Peyer's patch (tissue), 4 donors: ENCODE data around the gene PAK1. TPM values are rescaled to one million over a fixed set of nuclear protein-coding genes. Genes with fewer than 3 reads are reported as not detected.

ENCODE experiments used
- DNase-seq, 3 donors: peaks; one replicate each; pipeline ENCODE4 v3.0.0-alpha.2; 2017 to 2019
- H3K27ac ChIP-seq, 4 donors: fragments of 200-600 bp; sonication (generic); one replicate each; pipeline ENCODE4 v1.5.1; 2016 to 2019
- H3K27me3 ChIP-seq, 2 donors: fragments of 200-600 bp; sonication (generic); one replicate each; pipeline ENCODE4 v1.5.1; 2019
- H3K36me3 ChIP-seq, 3 donors: fragments of 200-600 bp; sonication (generic); one replicate each; pipeline ENCODE4 v1.5.1; 2016 to 2019
- H3K4me1 ChIP-seq, 4 donors: fragments of 200-600 bp; sonication (generic); one replicate each; pipeline ENCODE4 v1.5.1; 2016 to 2019
- H3K4me3 ChIP-seq, 4 donors: fragments of 200-600 bp; sonication (generic); 1 replicate in 3 of 4; 2 replicates in 1 of 4; pipeline ENCODE4 v1.5.1; 2016 to 2019; ENCODE audit warnings: mild to moderate bottlenecking in 1 of 4
- H3K9me3 ChIP-seq, 4 donors: fragments of 200-600 bp; sonication (generic); one replicate each; pipeline ENCODE4 v1.5.1; 2016 to 2019; ENCODE audit warnings: mild to moderate bottlenecking in 1 of 4
- CTCF ChIP-seq, 6 experiments: fragments of 450-650 bp in 4 of 6; fragments of 200-600 bp in 2 of 6; sonication (generic) in 1 of 6; IDR thresholded peaks; one replicate each; pipeline ENCODE4 v1.5.1; 2017 to 2019; ENCODE audit warnings: antibody characterized with exemption in 6 of 6, mild to moderate bottlenecking in 3 of 6, moderate library complexity in 1 of 6
- POLR2A ChIP-seq, 2 donors: fragments of 450-650 bp; IDR thresholded peaks; one replicate each; pipeline ENCODE4 v1.5.1; 2017; ENCODE audit warnings: antibody characterized with exemption in 2 of 2, mild to moderate bottlenecking in 2 of 2, moderate library complexity in 2 of 2
- total RNA-seq, 4 donors: library from RNA; depleted of rRNA; stranded (reverse); fragments of >200 nt; gene quantifications; one replicate each; pipeline ENCODE4 v1.1.0, GENCODE V29; 2016

PAK1 gene
- total RNA-seq, 4 donors from 2014 or later = 60.2 to 127 (median 103) TPM

- DNase-seq = no peak
- TF ChIP-seq CTCF (IDR thresholded peaks at IDR 0.05) (no peak), POLR2A (IDR thresholded peaks at IDR 0.05) (no peak)
- Histone ChIP-seq H3K4me1 (no peaks in the 10 kb centered on the region), H3K27me3 (no peaks in the 10 kb centered on the region), H3K27ac (no peak overlapping the region), H3K36me3 (no peaks in the 10 kb centered on the region), H3K4me3 (no peak overlapping the region), H3K9me3 (no peaks in the 10 kb centered on the region)
Observed at GRCh38 chr11:77424644-77425043, 49.2 kb downstream of the PAK1 start.

DNA sequence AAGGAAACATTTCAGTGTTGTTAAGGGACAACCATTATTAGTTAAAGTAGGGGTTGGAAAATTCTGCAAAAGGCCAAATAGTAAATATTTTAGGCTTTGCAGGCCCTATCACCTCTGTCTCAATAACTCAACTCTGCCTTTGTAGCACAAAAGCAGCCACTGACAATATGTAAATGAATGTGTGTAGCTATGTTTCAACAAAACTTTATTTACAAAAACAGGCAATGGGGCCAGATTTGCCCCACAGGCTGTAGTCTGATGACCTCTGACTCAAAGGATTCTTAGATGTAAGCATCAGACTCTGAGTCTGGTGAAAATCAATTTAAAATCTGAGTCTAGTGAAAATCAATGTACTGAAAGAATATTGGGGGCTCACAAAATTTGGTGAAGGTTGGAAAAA is 50.3 kb downstream of the PAK1 start:
- DNase-seq = no peak
- peaks cover 0 to 6% (median 3%) of the 10 kb centered on the region in 4 donors for H3K4me1 ChIP-seq
- H3K4me3 ChIP-seq = no peak overlapping the region

DNA sequence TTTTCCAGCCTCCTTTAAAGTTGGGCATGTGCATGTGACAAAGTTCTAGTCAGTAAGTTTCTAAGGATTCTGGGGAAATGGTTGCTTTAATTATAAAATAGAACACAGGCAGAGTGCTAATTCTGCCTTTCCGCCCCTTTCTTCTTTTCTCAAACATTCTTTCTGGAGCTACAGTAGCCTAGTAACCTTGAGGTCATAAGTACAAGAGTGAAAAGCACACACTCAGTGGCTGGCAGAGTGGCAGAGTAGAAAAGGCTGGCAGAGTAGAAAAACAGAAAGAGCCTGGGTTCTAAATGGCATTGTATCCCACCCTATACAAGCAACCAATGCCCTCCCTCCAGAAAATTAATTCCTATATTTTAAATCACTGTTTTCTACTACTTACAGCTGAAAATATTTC is 51.2 kb downstream of the PAK1 start:
- Histone ChIP-seq H3K27ac (no peak overlapping the region), H3K4me3 (no peak overlapping the region), H3K27me3 (no peaks in the 10 kb centered on the region), H3K9me3 (no peaks in the 10 kb centered on the region), H3K36me3 (no peaks in the 10 kb centered on the region), H3K4me1 (peaks cover 0 to 15% (median 3%) of the 10 kb centered on the region in 4 donors)
- no peak for DNase-seq
- no peak for TF ChIP-seq CTCF (IDR thresholded peaks at IDR 0.05)
- no peak for TF ChIP-seq POLR2A (IDR thresholded peaks at IDR 0.05)

More for the DNA sequence above, 50.3 kb downstream of the PAK1 start:
- Histone ChIP-seq H3K27ac (no peak overlapping the region), H3K36me3 (no peaks in the 10 kb centered on the region), H3K9me3 (no peaks in the 10 kb centered on the region), H3K27me3 (no peaks in the 10 kb centered on the region)
- TF ChIP-seq POLR2A (IDR thresholded peaks at IDR 0.05) (no peak), CTCF (IDR thresholded peaks at IDR 0.05) (no peak)

DNA sequence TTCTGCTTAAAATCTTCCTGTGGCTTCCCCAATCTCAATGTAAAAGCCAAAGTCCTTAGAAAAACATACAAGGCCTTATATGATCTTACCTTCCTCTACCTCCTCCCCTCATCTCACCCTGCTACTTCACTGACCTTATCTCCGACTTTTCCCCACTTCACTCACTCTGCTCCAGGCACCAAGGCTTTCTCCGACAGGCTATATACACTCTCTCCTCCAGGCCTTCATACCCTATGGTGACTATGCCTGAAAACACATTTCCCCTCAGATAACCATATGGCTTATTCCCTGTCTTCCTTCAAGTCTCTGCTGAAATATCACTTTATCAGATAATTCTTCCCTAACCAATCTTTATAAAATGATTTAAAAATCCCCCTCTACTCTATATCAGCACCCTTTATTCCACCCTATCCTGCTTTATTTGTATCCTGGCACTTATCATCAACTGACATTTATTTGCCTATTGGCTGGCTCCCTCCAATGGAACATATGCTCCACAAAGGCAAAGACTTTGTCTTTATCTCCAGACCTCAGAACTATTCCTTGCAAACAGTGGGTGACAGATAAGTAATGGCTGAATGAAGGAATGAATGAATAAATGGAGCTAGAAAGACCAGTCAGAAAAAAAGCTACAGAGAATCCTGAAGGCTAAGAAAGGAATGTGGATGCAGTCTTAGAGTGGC is 52.7 kb downstream of the PAK1 start:
- Histone ChIP-seq H3K4me1 (peaks cover 0 to 16% (median 3%) of the 10 kb centered on the region in 4 donors), H3K27ac (no peak overlapping the region), H3K36me3 (no peaks in the 10 kb centered on the region), H3K9me3 (no peaks in the 10 kb centered on the region), H3K27me3 (no peaks in the 10 kb centered on the region), H3K4me3 (no peak overlapping the region)
- DNase-seq = no peak
- TF ChIP-seq POLR2A (IDR thresholded peaks at IDR 0.05) (no peak), CTCF (IDR thresholded peaks at IDR 0.05) (no peak)

GRCh38 chr11:77418971-77419597 is 54.8 kb downstream of the PAK1 start:
- Histone ChIP-seq H3K36me3 (no peaks in the 10 kb centered on the region), H3K9me3 (no peaks in the 10 kb centered on the region), H3K27ac (no peak overlapping the region), H3K4me1 (peaks cover 0 to 16% (median 3%) of the 10 kb centered on the region in 4 donors), H3K27me3 (no peaks in the 10 kb centered on the region), H3K4me3 (no peak overlapping the region)
- TF ChIP-seq CTCF (IDR thresholded peaks at IDR 0.05) = no peak
- no peak for TF ChIP-seq POLR2A (IDR thresholded peaks at IDR 0.05)
- DNase-seq = no peak
